GM12891 (cell line): ENCODE data around the gene RNU6-1.

Experiments used
- PAX5 ChIP-seq: IDR thresholded peaks from 2 replicates; pipeline ENCODE4 v1.6.1; 2011; ENCODE audit warnings: low read length, moderate library complexity, mild to moderate bottlenecking; ENCODE audit not compliant: insufficient read depth, severe bottlenecking
- POLR2A ChIP-seq: IDR thresholded peaks from 2 replicates; pipeline ENCODE4 v1.6.1; 2011; ENCODE audit warnings: low read depth, low read length, control low read depth
- POLR2AphosphoS5 ChIP-seq: IDR thresholded peaks from 2 replicates; pipeline ENCODE4 v1.6.1; 2011; ENCODE audit warnings: low read depth, low read length, control low read depth

GRCh38 chr15:67806536-67806935, 33.3 kb downstream of the RNU6-1 start:
- TF ChIP-seq POLR2AphosphoS5 (no peak), POLR2A (no peak), PAX5 (no peak)
